GM19455 (cell line): ENCODE measurements around the gene PDXP.
A peak's percentile ranks its signal among the peaks of the same experiment; 100 is the strongest.
"Not testable (repeated sequence)": the region's sequence is repeated elsewhere in the genome, so short reads cannot be mapped to it uniquely, and the experiment has no call there.

Experiments used
- ATAC-seq: cut with Tn5 transposase; IDR thresholded peaks from one replicate; pipeline ENCODE4 v1.9.1; 2021; ENCODE audit not compliant: unreplicated experiment

The PDXP gene, protein sequence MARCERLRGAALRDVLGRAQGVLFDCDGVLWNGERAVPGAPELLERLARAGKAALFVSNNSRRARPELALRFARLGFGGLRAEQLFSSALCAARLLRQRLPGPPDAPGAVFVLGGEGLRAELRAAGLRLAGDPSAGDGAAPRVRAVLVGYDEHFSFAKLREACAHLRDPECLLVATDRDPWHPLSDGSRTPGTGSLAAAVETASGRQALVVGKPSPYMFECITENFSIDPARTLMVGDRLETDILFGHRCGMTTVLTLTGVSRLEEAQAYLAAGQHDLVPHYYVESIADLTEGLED

GRCh38 chr22:37658133-37659065, at the start of gene PDXP:
Gene PDXP, plus strand, starts transcription at chr22:37658723. Its CDS starts 60 bp downstream, at chr22:37658783.
- peak; percentile 76 for ATAC-seq

DNA sequence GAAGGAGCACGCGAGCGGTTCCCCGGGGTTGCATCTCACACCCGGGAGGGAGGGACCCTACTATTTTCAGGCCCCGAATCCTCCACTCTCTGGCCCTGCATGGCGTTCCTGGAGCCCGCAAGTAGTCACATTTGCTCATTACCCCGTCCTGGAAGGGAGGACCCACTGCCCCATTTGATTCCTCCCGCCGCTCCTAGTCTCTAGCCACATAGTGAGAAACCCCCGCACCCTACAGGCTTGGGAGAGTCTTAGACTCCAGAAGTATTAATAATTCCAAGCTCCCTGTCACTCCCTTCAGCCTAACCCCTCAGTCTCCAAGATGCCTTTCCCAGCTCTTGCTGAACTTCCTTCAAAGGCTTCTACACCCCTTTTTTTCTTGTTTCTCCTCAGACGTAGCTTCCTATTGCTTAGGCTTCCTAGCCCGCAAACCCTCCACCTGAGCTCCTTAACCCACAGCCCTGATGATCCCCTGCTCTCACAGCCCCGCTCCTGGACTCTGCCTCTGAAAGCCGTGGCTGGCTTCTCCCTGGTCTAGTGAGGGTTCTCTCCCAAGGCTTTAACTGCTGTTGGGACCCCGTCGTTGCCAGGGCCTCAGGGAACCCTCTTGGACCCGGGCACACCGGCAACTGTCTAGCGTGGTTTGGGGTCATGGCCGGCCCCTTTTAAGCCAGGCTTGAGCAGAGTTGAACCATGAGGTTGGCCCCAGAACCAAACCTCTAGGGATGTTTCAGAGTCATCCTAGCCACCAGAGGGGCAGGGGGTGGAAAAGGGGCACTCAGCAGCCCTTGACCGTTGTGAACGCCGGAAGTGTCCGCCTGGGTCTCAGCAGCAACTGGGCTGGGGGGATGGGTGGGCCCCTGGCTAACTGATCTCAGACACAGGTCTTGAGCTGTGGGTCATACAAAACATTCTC, 49.0 kb upstream of the PDXP start:
- ATAC-seq = peak; percentile 3

DNA sequence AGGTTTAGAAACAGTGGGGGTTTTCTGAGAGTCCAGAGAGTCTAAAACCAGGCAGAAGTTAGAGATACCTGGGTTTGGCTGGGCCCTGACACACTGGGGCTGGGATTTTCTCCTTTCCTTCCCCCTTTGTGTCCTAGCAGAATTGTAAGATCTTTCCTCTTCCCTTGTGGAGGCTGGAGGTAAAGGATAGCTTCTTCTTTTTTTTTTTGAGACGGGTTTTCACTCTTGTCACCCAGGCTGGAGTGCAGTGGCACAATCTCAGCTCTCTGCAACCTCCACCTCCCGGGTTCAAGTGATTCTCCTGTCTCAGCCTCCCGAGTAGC, 48.4 kb upstream of the PDXP start:
- not testable (repeated sequence) for ATAC-seq

- ATAC-seq = no peak
These were observed 47.9 kb upstream of the PDXP start for GRCh38 chr22:37610480-37611129.

DNA sequence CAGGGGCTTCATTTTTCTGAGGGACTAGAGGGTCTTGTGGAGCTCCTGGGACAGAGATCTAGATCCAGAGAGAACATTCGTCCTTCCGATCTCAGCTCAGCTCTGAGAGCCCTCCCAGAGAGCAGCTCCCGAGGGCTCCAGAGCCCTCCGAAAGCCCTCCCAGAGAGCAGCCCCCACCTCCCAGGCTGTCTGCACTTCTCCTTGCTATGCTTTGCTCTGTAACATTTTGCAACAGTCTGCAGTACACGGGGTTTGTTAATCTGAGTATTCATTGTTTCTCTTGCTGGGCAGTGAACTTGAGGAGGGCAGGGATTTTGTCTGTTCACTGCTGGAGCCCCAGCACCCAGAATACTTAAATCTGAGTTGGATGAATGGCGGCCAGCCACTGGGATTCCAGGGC, 47.3 kb upstream of the PDXP start:
- no peak for ATAC-seq

DNA sequence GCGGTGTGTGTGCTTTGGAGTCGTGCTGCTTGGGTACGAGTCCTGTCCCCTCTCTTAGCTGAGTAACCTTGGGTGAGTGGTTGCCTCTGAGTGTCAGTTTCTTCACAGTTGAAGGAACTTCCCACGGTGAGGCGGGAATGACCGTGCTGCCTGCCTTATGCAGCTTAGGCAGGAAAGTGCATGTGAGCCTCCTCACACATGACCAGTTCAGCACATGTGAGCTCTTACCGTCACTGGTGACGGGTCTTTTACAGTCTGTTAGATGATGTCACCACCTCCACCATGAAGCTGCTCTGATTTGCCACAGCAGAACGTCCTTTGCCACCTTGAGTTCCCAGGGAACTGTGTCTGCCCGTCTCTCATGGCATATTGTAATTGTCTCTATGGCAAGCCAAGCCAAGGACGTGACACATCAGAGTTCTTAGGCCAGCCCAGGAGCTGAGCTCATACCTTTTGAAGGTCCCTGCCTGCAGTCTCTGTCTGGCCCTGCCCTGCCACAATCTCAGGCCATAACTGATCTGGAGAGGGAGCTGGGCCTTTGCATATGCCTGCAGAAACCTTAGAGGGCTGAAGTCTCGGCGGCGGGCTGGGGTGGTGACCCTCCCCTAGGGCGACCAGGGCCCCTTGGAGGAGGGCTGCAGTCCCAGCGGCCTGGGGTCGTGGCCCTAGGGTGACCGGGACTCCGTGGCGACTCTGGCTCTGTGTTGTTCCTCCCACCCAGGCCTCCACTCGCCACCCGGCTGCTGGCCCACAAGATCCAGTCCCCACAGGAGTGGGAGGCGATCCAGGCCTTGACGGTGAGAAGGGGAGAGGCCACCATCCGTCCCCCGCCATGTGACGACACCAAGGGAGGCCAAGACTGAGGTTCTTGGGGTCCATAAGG, 42.1 kb upstream of the PDXP start:
- ATAC-seq = no peak

DNA sequence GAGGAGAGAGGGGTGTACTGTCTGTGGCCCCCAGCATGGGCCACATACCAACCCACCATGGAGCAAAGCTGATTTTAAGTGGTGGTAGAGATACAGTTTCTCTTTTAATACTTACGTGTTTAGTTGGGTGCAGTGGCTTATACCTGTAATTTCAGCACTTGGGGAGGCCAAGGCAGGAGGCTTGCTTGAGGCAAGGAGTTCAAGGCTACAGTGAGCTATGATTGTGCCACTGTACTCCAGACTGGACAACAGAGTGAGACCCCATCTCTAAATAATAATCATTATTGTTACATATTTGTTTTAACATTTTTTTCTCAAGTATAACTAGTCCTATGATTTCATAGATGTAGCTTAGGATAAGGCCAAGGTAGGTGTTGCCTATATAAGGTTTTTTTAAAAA, 41.1 kb upstream of the PDXP start:
- no peak for ATAC-seq

DNA sequence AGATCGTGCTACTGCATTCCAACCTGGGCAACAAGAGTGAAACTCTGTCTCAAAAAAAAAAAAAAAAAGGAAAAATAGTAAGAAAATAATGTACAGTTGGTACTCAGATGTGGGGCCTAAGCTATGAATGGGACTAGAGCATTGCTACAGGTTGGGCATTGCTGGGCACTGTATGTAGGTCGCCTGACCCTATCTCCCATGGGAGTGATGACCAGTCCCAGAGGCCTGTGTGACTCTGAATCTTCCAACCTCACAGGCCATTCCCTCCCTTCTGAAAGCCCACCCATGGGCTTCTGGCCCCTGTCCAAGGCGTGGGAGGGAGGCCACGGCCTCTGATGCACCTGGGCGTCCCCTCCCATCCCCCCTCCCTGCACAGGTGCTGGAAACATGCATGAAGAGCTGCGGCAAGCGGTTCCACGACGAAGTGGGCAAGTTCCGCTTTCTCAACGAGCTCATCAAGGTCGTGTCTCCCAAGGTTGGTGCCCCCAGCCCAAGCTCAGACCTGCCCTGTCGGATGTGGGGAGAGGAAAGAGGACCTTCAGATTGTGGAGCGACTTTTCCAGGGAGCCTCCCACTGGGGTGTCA, 40.4 kb upstream of the PDXP start:
- ATAC-seq = no peak

GRCh38 chr22:37618674-37619073, 39.8 kb upstream of the PDXP start:
- ATAC-seq = no peak

DNA sequence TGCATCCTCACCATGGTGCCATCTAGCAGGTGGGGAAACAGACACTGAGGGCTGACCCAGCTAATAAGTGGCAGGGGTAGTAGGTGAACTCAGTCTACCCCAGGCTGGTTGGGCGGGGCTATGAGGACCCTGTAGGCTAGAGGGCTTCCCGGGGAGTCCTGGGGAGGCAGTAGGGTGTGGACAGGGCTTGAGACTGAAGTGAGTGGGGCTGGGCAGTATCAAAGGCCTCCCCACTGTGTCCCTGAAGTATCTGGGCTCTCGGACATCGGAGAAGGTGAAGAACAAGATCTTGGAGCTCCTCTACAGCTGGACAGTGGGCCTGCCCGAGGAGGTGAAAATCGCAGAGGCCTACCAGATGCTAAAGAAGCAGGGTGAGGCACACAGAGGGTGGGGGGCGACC, 38.5 kb upstream of the PDXP start:
- ATAC-seq = no peak

- ATAC-seq = no peak
These were observed 37.1 kb upstream of the PDXP start for GRCh38 chr22:37621352-37621860.

DNA sequence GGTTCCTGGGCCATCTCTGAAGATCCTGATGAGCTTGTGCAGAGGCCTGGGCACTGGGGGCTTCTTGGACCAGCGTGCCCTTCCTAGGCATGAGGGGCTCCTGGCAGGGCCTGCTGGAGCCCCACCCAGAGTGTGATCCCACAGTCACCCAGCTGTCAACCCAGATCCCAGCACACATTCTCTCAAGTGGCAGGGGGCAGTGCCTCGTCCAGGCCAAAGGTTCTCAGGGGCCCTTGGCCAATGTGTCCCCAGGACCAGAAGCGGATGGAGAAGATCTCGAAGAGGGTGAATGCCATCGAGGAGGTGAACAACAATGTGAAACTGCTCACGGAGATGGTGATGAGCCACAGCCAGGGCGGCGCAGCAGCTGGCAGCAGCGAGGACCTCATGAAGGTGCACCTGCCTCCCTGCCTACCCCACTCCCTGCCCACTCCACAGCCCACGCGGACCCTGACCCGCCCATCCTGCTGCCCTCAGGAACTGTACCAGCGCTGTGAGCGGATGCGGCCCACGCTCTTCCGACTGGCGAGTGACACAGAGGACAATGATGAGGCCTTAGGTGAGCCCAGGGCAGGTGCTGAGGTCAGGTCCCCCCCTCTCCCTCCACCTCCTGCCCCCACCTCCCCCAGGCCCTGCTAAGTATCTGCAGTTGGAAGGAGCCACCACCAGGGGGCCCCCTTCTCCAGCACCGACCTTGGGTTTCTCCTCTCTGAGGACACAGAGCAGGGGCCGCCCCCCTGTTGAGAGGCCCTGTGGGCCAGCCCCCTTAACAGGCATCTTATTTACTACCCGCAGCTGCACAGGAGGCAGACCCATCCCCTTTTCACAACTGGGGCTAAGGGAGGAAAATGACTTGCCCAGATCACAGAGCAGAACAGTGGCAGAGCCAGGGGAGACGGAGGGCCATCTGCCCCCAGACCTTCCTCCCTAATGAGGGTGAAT, 35.2 kb upstream of the PDXP start:
- no peak for ATAC-seq

DNA sequence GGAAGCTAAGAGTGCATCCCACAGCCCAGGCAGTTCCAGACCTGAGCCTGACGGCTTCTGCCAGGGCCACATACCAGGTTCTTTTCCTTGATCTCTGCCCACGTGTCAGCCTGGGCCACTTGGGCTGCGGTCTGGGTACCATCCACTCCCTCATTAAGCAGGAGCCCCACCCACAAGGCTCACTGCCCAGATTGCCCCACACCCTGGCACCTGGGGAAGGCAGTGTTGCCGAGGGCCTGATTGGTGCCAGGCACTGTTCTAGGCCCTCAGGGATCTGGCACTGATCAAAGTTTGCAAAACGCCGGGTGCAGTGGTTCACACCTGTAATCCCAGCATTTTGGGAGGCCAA, 34.5 kb upstream of the PDXP start:
- ATAC-seq = no peak

- ATAC-seq = no peak
These were observed 33.6 kb upstream of the PDXP start for GRCh38 chr22:37624876-37625275.

DNA sequence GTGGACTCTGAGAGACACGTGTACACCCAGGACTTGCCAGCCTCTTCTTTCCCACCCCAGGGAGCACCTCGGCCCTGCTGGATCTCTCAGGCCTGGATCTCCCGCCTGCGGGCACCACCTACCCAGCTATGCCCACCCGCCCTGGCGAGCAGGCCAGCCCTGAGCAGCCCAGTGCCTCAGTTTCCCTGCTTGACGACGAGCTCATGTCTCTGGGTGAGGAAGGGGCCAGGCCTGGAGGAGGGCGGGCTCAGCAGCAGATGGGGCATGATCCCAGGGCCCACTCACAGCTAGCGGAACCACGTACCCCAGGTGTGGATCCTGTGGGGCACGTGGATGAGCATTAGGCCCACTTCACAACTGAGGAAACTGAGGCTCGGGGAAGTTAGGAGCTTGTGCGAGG, 32.8 kb upstream of the PDXP start:
- ATAC-seq = no peak

DNA sequence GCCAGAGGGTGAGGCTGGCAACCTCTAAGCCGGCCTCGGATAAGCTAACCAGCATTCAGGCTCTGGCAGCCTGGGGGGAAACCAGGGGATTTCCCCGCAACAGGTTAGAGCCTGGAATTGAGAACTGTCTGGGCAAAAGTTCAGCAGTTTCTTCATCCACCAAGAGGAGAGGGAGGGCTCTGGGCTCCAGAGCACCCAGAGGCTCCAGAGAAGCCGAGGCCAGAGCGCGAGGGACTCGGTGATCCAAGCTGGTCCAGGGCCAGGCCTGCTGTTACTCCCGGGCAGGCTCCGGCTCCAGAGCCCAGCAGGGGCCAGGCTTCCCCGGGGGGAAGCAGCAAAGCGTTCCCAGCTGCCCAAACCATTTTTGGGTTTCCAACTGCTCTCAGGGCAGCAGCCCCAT, 32.4 kb upstream of the PDXP start:
- no peak for ATAC-seq

GRCh38 chr22:37626556-37627075, 31.9 kb upstream of the PDXP start:
- ATAC-seq = no peak

DNA sequence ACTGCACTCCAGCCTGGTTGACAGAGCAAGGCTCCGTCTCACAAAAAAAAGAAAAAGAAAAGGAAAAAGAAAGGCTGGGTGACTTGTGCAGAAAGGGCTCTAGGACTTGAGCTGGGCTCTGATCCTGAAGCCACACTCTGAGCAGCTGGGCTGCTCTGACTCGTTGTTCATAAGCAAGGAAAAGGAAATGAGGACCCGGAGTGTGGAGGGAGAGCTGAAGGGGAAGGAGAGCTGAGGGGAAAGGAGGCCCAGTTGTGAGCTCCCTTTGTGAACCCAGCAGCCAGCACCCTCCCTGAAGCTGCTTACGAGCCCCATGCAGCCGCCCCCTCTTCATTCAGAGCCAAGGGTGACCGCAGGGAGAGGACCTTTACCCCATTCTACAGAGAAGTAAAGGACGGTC, 31.4 kb upstream of the PDXP start:
- ATAC-seq = no peak
